GM18870 (cell line): Measurements from ENCODE around the gene DUSP14.

Source experiments
- ATAC-seq: cut with Tn5 transposase; IDR thresholded peaks from one replicate; pipeline ENCODE4 v1.9.1; 2021; ENCODE audit warnings: moderate library complexity; ENCODE audit not compliant: unreplicated experiment

The DUSP14 gene

DNA sequence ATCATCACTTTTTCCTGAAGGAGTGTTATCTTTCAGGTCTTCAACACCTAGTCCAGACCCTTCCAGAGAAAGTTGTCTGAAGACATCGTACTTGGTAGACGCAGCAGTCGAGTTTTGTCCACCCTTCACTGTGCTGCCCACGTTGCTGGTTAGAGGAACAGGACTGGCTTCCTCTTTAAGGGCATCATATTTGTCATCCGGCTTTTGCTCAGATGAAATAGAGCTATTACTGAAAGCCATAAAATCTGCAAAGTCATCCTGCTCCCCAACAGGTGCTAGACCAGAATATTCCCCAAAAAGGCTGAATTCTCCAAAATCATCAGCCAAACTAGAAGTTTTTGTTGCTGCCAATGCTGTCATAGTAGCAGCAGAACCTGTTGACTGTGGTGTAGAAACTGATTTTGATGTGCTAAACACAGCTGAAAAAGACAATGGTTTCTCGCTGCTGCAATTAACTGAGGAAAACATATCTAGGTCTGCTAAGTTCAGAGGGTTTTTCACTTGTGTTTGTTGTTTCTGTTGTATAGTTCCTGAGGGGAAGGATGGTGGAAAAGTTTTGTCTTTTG, 63.8 kb downstream of the DUSP14 start:
- ATAC-seq: no peak

DNA sequence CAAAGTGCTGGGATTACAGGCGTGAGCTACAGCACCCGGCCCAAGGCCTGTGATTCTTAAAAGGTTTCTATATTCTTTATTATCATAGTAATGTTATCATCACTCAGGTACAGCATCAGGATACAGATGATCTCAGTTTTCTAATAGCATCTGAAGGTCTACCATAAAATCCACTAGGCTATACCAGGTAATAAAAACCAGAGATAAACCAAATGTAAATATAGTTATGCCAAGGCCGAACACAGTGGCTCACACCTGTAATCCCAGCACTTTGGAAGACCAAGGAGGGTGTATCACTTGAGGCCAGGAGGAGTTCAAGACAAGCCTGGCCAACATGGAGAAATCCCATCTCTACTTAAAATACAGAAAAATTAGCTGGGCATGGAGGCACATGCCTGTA, 65.7 kb downstream of the DUSP14 start:
- no peak for ATAC-seq

DNA sequence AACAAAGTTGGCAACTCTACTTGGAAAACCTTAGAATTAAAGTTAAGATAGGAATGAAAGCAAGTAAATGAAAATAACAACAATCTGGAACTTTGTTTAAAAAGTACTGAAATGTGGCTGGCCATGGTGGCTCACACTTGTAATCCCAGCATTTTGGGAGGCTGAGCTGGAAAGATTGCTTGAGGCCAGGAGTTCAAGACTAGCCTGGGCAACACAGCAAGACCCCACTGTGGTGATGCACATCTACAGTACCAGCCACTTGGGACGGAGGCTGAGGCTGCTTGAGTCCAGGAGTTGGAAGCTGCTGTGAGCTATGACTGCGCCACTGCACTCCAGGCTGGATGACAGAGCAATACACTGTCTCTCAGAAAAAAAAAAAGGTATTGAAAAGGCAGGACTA, 67.8 kb downstream of the DUSP14 start:
- no peak for ATAC-seq

DNA sequence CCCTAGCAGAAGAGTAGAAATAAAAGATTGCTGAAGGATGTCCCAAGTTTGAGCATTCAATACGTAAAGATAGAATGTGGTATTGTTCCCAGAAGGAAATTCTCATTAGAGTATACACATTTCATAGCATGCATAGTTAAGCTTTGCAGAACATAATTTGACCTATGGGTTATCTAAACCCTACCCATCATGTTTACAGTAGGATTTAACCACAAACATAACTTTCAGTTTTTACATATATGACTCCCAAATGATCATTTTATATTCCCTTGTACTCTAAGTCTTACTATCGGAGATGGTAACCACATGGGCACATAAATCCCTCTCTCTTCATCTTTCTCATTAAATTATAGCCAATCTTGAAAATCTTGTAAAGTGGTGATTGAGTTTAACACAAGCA, 68.6 kb downstream of the DUSP14 start:
- no peak for ATAC-seq

DNA sequence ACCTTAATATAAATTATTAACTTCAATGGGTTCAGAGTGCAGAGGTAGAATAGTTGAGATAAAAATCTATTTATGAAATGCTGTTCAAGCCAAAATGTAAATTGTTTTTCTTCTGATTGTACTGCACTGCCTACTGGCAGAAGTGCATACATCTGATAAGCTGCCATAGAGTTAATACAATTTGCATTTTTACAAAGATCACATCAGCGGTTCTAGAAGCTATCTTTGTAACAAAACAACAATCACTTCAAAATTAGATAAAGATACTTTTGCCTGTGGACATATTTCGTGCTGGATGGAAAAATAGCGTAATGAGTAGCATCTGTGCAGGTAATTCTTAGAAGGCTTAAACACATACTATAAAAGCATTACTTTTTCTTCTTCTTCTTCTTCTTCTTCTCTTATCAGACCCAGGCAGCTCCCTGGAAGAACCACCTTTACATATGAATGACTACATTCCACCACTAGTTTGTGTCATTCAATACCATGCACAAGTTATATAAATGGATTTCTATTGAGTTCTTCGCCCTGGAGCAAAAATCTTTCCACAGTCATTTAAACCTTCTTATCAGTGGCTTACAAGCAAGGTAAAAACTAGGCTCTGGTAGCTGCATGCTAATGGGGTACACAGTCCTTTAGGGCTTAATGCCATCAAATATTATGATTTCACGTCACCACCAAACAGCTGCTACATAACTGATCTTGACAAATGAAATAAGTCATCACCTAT, 72.5 kb downstream of the DUSP14 start:
- no peak for ATAC-seq
